ACC112 (cell line): ENCODE measurements around the gene TPRA1.

Experiments used
- H2AFZ ChIP-seq: fragments of 200-600 bp; sonication (generic); one replicate; pipeline ENCODE4 v1.6.0; 2017; ENCODE audit warnings: antibody characterized with exemption, low read length; ENCODE audit not compliant: unreplicated experiment
- H3K27ac ChIP-seq: fragments of 200-600 bp; sonication (generic); 2 replicates; pipeline ENCODE4 v1.5.1; 2014; ENCODE audit warnings: low read depth, mild to moderate bottlenecking, antibody characterized with exemption, low read length, moderate library complexity
- H3K27me3 ChIP-seq: fragments of 200-600 bp; sonication (generic); 2 replicates; pipeline ENCODE4 v1.6.1; 2014; ENCODE audit warnings: mild to moderate bottlenecking, antibody characterized with exemption, low read length, moderate library complexity, mixed read lengths; ENCODE audit not compliant: insufficient read depth
- H3K36me3 ChIP-seq: fragments of 200-600 bp; sonication (generic); 2 replicates; pipeline ENCODE4 v1.6.1; 2016; ENCODE audit warnings: mild to moderate bottlenecking, antibody characterized with exemption, low read length, moderate library complexity, mixed read lengths; ENCODE audit not compliant: insufficient read depth
- H3K4me1 ChIP-seq: fragments of 200-600 bp; sonication (generic); one replicate; pipeline ENCODE4 v1.6.1; 2016; ENCODE audit warnings: low read length, mixed read lengths; ENCODE audit not compliant: insufficient read depth, unreplicated experiment, control insufficient read depth
- H3K4me3 ChIP-seq: fragments of 200-600 bp; sonication (generic); 2 replicates; pipeline ENCODE4 v1.5.1; 2014; ENCODE audit warnings: mild to moderate bottlenecking, low read depth, low read length
- H3K79me2 ChIP-seq: fragments of 200-600 bp; sonication (generic); one replicate; pipeline ENCODE4 v1.6.0; 2016; ENCODE audit warnings: low read length; ENCODE audit not compliant: control insufficient read depth, unreplicated experiment, insufficient read depth

The TPRA1 gene

DNA sequence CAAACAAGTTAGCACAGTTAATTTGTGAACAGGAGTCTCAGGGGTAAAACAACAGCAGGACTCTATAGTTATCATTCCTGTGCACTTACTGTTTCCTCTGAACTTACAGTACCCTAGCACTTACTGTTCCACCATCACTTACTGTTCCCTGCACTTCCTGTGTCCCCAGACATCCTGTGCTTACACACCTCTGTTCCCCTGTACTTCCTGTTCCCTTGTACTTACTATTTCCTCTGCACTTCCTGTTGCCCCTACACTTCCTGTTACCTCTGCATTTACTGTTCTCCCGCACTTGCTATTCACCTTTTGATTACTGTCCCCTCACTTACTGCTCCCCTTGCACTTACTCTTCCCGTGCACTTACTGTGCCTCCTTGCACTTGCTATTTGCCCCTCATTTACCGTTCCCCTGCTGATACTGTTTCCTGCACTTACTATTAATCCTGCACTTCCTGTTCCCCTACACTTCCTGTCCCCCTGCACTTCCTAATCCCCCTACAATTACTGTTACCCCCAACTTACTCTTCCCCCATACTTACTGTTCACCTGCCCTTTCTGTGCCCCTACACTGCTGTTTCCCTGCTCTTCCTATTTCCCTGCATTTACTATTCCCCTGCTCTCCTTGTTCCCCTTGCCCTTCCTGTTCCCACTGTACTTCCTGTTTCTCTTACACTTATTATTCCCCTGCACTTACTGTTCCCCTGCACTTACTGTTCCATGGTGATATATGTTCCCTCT is 30.3 kb downstream of the TPRA1 start:
- Histone ChIP-seq H3K4me1 (no peaks in the 10 kb centered on the region), H3K4me3 (no peak overlapping the region), H3K27me3 (no peaks in the 10 kb centered on the region), H3K27ac (no peak overlapping the region), H2AFZ (no peak overlapping the region), H3K36me3 (no peaks in the 10 kb centered on the region), H3K79me2 (no peaks in the 10 kb centered on the region)

DNA sequence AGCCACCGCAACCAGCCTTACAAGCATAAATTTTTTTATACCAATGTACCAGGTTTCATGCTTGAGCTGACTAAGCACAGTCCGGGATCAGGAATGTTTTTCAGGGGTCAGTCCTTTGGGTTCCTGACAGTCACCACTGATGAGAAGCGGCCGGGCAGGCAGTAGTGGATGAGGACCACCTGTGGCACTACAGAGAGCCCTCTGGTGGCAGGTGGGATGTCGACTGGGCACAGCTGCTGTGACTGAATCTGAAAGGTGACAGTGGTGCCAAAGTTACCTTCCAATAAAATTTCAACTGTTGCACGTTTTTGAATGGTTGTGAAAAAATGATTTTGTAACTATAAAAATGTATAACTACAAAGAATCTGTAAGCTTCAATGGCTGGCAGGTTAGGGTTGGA is 34.0 kb downstream of the TPRA1 start:
- Histone ChIP-seq H3K4me1 (no peaks in the 10 kb centered on the region), H3K27me3 (no peaks in the 10 kb centered on the region), H3K79me2 (no peaks in the 10 kb centered on the region), H3K27ac (no peak overlapping the region), H3K36me3 (no peaks in the 10 kb centered on the region), H2AFZ (no peak overlapping the region), H3K4me3 (no peak overlapping the region)

DNA sequence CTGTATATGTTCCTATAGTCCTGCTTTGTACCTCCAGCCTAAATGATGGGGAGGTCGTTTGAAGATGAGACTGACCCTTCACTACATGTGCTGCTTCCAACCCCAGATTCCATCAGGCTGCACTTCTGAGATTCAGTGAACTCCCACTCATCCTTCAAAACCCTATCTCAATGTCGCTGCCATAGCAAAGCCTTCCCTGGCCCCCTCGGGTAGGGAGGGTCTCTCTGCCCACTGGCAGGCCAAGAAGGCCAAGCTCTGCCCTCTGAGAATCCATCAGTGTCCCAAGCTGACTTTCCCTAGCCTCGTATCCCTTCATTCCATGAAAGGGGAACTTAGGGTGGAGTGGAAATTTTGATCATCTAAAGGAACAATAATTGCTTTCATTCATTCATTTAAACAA is 35.4 kb downstream of the TPRA1 start:
- no peaks in the 10 kb centered on the region for H3K79me2 ChIP-seq
- no peak overlapping the region for H3K4me3 ChIP-seq
- H3K27me3 ChIP-seq, result no peaks in the 10 kb centered on the region
- H3K27ac ChIP-seq, result no peak overlapping the region
- H3K36me3 ChIP-seq, result no peaks in the 10 kb centered on the region
- no peak overlapping the region for H2AFZ ChIP-seq
- H3K4me1 ChIP-seq, result no peaks in the 10 kb centered on the region

DNA sequence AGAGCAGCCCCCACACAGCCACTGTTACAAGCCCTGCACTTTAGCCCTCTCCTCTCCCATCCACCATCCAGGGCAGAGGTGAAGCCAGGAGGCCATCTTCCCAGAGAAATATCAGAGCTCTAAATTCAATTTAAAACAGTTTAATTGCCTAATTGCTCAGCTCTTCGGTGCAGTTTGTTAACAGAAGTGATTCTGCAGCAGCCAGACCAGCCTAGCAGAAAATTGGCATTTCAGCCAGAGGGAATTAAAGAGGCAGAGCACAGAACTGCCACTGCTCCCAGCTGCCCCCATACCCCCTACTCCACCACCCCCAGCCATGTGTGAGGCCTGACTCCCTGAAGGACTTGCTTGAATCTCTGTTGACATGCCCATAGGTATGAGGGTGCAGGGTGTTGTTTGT is 38.5 kb downstream of the TPRA1 start:
- Histone ChIP-seq H3K4me1 (no peaks in the 10 kb centered on the region), H3K79me2 (no peaks in the 10 kb centered on the region), H3K27me3 (no peaks in the 10 kb centered on the region), H3K4me3 (no peak overlapping the region), H3K27ac (no peak overlapping the region), H3K36me3 (no peaks in the 10 kb centered on the region), H2AFZ (no peak overlapping the region)

DNA sequence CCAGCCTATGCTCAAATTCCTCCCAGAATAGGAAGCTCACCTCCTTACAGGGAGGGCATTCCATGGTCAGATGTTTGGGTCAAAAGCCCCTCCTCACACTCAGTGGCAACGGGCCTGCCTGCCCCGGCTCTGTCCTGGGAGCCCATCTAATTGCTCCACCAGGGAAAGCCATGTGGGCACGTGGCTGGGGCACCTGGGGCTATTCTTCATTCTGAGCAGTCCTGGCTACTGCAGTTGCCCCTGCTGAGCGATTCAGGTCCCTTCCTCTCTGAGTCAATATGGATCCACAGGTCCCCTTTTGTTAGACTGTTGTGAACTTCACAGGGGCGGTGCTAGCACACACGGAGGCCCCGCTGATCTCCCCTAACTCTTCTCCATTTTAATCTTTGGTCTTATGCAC is 39.4 kb downstream of the TPRA1 start:
- H3K36me3 ChIP-seq, result no peaks in the 10 kb centered on the region
- H3K4me3 ChIP-seq, result no peak overlapping the region
- H2AFZ ChIP-seq, result no peak overlapping the region
- no peaks in the 10 kb centered on the region for H3K4me1 ChIP-seq
- no peaks in the 10 kb centered on the region for H3K27me3 ChIP-seq
- H3K79me2 ChIP-seq, result no peaks in the 10 kb centered on the region
- H3K27ac ChIP-seq, result no peak overlapping the region

GRCh38 chr3:127550468-127551157 is 39.9 kb downstream of the TPRA1 start:
- Histone ChIP-seq H3K4me1 (no peaks in the 10 kb centered on the region), H3K36me3 (no peaks in the 10 kb centered on the region), H3K27me3 (no peaks in the 10 kb centered on the region), H3K79me2 (no peaks in the 10 kb centered on the region), H2AFZ (no peak overlapping the region), H3K4me3 (no peak overlapping the region), H3K27ac (no peak overlapping the region)

DNA sequence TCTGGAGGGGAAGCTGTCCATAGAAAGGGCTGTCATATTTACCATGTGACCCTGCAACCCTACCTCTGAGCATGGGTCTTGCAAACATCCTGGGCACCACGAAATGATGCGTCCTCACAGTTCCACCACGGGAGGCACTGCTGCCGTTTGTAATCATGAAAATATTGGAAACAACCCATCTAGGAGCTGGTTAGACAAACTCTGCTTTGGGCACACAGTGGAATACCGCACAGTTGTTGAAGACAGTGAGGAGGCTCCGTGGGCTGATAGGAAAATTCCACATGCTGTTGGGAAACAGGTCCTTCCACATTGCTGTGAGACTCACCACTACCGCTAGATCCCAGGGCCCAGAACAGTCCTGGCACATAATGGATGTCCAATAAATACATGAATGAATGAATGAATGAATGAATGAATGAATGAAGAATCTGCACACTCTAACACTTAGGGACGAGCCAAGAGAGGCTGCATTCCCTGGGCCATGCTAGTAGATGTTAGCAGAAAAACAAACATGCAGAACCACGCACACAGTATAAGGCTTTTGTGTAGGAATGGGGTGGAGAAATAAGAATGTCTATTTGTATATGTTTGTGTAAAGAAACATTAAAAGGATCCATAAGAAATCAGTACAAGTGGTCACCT is 40.6 kb downstream of the TPRA1 start:
- no peak overlapping the region for H3K4me3 ChIP-seq
- no peaks in the 10 kb centered on the region for H3K79me2 ChIP-seq
- no peaks in the 10 kb centered on the region for H3K27me3 ChIP-seq
- H3K36me3 ChIP-seq, result no peaks in the 10 kb centered on the region
- H3K27ac ChIP-seq, result no peak overlapping the region
- H3K4me1 ChIP-seq, result no peaks in the 10 kb centered on the region
- no peak overlapping the region for H2AFZ ChIP-seq

DNA sequence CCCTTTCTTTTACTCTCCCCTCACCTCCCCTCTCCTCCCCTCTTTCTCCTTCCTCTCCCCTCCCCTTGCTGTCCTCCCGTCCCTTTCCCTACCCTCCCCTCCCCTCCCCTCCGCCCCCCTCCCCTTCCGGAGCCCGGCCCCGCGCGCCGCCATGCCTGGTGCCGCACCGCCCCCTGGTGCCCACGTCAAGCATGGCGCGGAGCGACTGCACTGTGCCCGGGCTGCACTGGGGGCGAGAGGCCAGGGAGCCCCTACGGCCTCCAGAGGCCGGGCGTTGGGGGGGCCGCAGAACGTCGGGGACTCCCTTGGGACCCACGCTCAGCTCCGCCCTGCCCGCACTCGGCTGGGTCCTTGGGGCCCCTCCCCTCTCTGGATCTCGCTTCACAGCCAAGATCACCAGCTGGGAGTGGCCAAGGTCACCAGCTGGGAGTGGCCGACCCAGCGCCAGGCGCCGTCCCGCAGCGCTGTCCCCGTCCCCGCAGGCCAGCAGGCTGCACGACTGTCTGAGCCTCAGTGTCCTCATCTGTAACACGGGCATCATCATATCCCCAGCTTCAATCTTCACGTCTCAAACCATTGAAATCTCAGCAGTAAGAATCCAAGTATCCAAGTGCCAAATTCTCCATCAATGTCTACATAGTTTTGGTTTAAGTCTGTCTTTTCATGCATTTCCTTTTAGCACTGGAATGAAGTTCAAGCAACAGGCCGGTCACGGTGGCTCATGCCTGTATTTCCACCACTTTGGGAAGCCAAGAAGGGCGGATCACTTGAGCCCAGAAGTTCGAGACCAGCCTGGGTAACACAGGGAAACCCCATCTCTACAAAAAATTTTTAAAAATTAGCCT is 42.5 kb downstream of the TPRA1 start:
- Histone ChIP-seq H3K36me3 (no peaks in the 10 kb centered on the region), H3K27me3 (no peaks in the 10 kb centered on the region), H2AFZ (peak overlapping the region; percentile 74), H3K79me2 (no peaks in the 10 kb centered on the region), H3K4me1 (no peaks in the 10 kb centered on the region), H3K27ac (no peak overlapping the region), H3K4me3 (peak overlapping the region; percentile 76)

- Histone ChIP-seq H3K4me1 (no peaks in the 10 kb centered on the region), H2AFZ (no peak overlapping the region), H3K4me3 (no peak overlapping the region), H3K79me2 (no peaks in the 10 kb centered on the region), H3K27me3 (no peaks in the 10 kb centered on the region), H3K27ac (no peak overlapping the region), H3K36me3 (no peaks in the 10 kb centered on the region)
Observed at GRCh38 chr3:127546970-127547733, 43.4 kb downstream of the TPRA1 start.

DNA sequence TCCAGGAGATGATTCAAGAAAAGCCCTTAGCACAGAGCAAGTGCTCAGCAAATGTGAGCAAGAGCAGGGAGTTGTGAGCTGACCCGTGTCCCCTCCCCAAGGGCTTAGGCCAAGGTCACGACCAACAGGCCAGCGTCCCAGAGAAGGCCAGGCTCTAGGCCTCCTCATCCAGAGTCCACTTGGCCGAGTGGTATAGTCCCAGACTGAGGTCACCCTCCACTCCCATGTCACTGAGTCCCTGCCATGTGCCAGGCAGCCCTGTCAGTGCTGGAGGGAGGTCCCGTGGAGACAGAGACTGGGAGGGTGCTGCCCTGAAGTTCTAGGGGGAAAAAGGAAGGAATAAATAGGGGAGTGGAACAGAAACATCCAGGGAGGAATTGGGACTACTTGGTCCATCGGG is 44.0 kb downstream of the TPRA1 start:
- H3K4me3 ChIP-seq, result no peak overlapping the region
- H3K36me3 ChIP-seq, result no peaks in the 10 kb centered on the region
- H2AFZ ChIP-seq, result no peak overlapping the region
- no peaks in the 10 kb centered on the region for H3K79me2 ChIP-seq
- H3K4me1 ChIP-seq, result no peaks in the 10 kb centered on the region
- H3K27me3 ChIP-seq, result no peaks in the 10 kb centered on the region
- no peak overlapping the region for H3K27ac ChIP-seq
